HL-60 (cell line): ENCODE results near the gene PPIP5K2.

Source experiments
- GABPA ChIP-seq: IDR thresholded peaks from 2 replicates; pipeline ENCODE4 v1.6.1; 2012; ENCODE audit warnings: low read depth
- TF ChIP-seq, protein P1 (sequence below): IDR thresholded peaks from one replicate; pipeline ENCODE4 v1.5.1; 2011; ENCODE audit warnings: low read length, control low read depth, inconsistent platforms; ENCODE audit not compliant: insufficient read depth

DNA sequence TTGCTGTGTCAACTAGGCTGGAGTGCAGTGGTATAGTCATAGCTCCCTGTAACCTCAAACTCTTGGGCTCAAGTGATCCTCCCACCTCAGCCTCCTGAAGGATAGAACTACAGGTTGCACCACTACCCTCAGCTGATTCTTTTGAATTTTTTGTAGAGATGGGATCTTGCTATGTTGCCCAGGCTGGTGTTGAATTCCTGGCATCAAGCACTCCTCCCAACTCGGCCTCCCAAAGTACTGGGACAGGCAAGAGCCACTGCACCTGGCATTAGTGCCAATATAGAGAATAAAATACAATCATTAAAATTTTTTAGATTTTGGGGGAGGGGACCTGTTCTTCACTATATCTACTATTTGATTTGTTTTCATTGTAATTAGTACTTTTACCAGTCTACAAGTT lies 15.4 kb downstream of the PPIP5K2 start:
- TF ChIP-seq, protein P1, sequence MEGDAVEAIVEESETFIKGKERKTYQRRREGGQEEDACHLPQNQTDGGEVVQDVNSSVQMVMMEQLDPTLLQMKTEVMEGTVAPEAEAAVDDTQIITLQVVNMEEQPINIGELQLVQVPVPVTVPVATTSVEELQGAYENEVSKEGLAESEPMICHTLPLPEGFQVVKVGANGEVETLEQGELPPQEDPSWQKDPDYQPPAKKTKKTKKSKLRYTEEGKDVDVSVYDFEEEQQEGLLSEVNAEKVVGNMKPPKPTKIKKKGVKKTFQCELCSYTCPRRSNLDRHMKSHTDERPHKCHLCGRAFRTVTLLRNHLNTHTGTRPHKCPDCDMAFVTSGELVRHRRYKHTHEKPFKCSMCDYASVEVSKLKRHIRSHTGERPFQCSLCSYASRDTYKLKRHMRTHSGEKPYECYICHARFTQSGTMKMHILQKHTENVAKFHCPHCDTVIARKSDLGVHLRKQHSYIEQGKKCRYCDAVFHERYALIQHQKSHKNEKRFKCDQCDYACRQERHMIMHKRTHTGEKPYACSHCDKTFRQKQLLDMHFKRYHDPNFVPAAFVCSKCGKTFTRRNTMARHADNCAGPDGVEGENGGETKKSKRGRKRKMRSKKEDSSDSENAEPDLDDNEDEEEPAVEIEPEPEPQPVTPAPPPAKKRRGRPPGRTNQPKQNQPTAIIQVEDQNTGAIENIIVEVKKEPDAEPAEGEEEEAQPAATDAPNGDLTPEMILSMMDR: no peak
- no peak for TF ChIP-seq GABPA
